Hepatocyte (in vitro differentiated cells): ENCODE results near the gene PABPC1L.

Source experiments
- EZH2 ChIP-seq: fragments of 200-600 bp; sonication (generic); IDR thresholded peaks from 2 replicates; pipeline ENCODE4 v1.6.1; 2016; ENCODE audit warnings: antibody characterized with exemption, mild to moderate bottlenecking, borderline replicate concordance
- EZH2phosphoT487 ChIP-seq: fragments of 200-600 bp; sonication (generic); IDR thresholded peaks from one replicate; pipeline ENCODE4 v1.6.1; 2018; ENCODE audit warnings: antibody characterized with exemption, mild to moderate bottlenecking, low read depth, moderate library complexity; ENCODE audit not compliant: unreplicated experiment, severe bottlenecking
- TF ChIP-seq, protein P1 (sequence below): fragments of 200-600 bp; sonication (generic); IDR thresholded peaks from 2 replicates; pipeline ENCODE4 v1.5.1; 2016; ENCODE audit warnings: antibody characterized with exemption, mild to moderate bottlenecking; ENCODE audit not compliant: poor library complexity

DNA sequence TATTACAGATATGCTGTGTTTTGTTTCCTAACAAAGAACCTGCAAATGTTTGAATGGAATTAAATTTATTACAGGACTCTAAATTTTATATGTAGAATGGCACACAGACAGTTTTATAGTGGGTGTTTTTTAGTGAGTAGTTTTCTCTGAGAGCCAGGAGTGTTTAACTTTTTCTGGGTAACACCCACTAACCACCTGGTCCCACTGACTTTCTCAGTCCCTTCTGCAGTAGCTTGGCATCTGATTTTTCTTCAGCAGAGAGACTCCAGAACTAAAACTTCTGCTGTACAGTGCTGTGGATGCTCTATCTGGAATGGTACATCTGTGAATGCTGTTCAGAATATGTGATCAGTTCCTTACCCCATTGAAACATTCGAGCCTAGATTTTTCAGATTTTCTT, 18.0 kb upstream of the PABPC1L start:
- TF ChIP-seq, protein P1, sequence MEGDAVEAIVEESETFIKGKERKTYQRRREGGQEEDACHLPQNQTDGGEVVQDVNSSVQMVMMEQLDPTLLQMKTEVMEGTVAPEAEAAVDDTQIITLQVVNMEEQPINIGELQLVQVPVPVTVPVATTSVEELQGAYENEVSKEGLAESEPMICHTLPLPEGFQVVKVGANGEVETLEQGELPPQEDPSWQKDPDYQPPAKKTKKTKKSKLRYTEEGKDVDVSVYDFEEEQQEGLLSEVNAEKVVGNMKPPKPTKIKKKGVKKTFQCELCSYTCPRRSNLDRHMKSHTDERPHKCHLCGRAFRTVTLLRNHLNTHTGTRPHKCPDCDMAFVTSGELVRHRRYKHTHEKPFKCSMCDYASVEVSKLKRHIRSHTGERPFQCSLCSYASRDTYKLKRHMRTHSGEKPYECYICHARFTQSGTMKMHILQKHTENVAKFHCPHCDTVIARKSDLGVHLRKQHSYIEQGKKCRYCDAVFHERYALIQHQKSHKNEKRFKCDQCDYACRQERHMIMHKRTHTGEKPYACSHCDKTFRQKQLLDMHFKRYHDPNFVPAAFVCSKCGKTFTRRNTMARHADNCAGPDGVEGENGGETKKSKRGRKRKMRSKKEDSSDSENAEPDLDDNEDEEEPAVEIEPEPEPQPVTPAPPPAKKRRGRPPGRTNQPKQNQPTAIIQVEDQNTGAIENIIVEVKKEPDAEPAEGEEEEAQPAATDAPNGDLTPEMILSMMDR: no peak
- TF ChIP-seq EZH2 (no peak), EZH2phosphoT487 (no peak)
